GM19240 (cell line): ENCODE results near the gene MS4A18.

Experiments
- DNase-seq: peaks from one replicate; pipeline ENCODE4 v3.0.0; 2011; ENCODE audit warnings: low spot score; ENCODE audit not compliant: insufficient read length

Gene MS4A18

DNA sequence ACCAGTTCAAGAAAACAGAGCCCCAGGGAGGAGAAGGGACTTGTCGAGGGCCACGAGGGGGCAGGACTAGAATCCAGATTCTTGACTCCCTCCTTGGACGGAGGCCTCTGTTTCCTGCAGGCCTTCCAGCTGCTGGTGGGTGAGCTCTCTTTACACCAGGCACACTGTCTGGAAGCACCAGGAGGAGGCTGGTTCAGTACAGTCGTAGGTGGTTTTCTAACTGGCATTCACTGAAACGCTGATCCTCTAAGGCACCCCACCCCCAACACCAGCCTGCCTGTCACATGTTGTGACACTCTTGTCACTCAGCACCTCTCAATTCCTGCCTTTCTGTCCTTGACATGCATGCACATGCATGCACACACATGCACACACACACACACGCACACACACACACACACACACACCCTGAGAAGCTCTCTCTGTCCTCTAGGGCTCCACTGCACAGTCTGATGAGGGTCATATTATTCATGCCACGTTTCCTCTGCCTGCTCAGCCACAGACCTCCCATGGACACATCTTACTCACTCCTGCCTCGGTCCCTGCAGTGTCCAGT, 61.4 kb downstream of the MS4A18 start:
- no peak for DNase-seq

DNA sequence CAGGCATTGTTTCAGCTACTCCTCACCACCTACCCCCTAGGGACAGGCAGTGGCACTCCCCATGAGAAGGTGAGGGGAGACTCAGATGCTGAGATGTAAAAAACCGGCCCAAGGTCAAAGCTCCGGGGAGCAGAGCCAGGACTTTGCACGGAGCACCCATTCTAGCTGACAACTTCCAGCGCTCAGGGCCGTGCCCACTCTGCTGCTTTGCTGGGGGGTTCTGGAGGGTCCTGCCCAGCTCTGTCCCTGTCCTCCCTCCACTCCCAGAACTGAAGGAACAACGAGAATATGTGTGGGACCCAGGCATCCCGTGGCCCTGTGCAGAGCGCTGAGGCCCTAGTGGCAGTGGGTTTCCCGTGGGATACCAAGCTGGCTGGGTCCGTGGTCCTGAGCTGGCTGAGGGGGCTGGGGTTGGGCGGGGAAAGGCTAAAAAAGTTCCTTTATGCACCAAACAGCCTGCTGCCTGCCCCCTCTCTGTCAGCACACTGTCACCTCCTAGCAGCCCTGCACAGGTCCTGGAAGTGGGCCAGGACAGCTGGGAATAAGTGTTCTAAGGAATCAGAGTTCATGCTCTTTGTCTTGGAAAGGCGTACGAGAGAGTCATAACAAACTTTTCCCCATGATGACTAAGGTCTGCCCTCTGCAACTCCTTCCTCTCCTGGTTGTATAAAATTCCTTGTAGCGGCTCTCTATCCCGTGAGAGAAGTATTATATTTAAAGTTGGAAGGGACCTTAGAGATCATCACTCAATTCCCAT, 62.5 kb downstream of the MS4A18 start:
- no peak for DNase-seq

DNA sequence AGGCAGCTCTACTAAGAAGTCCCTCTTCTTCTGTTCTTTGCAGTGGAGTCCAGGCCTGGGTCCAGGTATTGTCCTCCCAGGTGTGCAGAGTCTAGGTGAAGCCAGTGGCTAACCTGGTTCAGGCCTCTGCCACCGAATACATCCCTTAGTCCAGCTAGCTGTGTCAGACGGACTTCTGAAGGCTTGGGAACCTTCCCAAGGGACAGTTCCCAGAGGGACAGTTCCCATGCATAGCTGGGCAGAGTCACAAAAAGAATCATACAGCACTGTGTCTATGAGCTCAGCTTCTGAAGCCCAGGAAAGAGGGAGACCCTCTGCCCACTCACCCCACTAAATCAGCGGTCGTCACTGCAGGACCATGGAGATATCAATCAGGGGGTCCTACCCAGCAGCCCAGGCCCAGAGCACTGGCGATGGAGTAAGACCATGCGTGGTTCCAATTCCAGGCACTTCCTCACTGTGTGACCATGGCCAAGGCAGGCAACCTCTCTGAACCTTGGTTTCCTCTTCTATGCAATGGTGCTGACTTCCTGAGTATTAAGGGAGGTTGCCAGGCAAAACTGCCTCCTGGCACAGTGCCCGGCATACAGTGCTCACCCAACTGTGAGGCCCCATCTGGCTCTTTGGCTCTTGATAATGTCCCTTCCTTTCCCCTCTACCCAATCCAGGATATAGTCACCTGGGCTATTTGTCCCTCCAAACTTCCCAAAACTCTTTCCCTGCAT, 64.0 kb downstream of the MS4A18 start:
- DNase-seq: no peak

DNA sequence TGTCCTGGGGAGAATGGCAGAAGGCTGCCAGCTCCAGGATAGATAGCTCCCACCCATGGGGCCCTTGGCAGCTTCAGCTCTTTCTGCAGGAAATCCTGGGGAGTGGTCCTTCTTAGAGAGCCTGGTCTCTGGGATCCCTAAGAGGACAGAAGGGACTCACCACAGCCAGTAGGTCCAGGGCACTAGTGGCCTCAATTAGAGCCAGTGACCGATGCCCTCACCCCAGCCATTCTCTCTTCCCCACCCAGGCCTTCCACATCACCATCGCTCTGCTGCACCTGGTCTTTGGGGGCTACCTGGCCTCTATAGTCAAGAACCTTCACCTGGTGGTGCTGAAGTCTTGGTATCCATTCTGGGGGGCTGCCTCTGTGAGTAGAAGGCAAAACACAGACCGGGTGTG, 66.2 kb downstream of the MS4A18 start:
- DNase-seq: no peak

DNA sequence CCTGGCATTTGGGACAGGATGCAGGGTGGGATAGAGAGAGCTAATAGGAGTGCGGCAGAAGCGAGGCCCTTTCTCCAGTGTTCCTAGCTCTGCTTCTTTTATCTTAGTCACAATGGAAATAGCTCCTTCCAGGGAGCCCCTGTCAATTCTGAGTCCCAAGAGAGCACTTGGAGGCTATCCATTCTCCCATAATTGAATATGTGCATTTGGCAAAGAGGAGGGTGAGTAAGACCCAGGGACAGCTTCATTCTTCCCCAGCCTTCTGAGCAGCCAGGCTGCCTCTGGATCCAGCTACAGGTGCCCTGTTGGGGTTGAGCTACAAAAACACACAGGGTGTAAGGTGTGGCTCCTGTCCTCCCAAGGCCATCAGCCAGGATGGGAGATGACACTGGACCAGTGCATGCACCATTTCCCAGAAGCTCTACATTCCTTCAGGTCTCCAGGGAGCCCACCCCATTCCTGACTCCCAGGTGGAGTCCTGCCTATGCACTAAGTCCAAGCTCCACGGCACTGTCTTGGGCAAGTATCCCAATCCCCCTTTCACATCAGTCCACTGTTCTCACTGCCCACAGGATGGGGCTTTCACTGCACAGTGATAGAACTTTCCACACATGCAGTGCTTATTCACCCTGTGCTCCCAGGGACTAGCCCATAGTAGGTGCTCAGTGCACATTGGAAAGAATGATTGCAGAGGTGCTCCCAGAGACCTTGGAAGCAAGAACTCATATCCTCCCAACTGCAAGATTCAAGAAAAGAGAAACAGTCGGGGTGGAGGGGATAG, 66.8 kb downstream of the MS4A18 start:
- DNase-seq: no peak

DNA sequence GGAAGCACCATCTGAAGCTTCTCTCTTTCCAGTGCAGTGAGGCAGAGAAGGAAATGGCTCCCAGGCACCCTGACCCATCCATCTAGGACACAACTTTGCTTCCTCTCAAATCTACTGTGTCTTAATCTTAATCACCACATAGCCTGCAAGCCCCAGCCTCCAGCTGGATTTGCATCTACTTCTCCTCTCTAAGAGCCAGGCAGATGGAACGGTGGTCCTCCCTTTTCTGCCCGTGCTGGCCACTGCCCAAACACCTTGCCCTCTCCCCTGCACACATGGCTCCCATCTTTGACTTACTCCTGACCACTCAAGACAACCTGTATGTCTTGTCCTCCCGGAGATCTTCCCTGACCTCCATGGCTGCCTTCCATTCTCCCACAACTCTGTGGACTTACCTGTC, 68.0 kb downstream of the MS4A18 start:
- no peak for DNase-seq
